NCI-H1092 (cell line): ENCODE measurements around the gene STMN3.
A peak's percentile ranks its signal among the peaks of the same experiment; 100 is the strongest.
"Not testable (repeated sequence)": the region's sequence is repeated elsewhere in the genome, so short reads cannot be mapped to it uniquely, and the experiment has no call there.

Source experiments
- DNase-seq: peaks from one replicate; lab custom pipeline; 2025; lab: John Stamatoyannopoulos, UW

Gene STMN3

DNA sequence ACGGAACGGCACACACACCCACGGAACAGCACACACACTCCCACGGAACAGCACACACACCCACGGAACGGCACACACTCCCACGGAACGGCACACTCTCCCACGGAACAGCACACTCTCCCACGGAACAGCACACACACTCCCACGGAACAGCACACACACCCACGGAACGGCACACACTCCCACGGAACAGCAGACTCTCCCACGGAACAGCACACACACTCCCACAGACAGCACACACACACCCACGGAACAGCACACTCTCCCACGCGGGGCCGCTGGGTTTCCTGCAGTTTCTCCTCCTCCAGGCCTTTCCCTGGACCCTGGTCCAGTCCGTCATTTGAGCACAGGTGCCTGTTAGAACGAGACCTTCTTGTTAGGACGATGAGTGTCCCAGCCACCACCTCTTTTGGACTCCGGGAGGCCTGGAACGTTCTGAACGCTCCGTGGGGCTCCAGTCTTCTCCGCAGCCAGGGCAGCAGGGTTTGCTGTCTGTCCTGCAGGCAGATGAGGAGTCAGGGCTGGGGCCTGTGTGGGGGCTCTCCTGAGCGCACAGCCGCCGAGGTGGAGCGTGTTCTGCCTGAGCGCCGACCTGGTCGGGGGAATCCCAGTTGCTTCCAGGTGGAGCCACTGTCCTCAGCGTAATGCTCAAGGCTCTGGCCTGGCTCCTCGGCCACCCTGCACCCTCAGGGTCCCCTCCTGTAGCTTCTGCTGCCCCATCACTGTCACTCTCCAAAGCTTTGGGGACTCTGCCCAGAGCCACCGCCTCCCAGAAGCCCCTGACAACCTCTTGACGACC is 25.6 kb upstream of the STMN3 start:
- no peak for DNase-seq

DNA sequence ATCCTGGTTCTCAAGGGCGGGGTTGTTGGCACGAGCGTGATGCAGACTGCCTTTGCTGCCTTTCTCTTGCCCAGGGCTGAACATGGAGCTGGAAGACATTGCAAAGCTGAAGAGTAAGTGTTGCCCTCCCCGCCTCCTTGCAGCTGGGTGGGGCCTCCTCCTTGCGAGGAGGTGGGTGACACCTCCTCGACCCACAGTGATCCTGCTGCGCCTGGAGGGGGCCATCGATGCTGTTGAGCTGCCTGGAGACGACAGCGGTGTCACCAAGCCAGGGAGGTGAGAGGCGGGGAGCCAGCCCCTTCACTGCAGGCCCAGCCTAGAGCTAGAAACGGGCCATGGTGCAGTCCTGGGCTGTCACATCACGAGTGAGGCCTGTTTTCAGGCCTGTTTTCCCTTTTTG is 24.8 kb upstream of the STMN3 start:
- DNase-seq, result no peak

DNA sequence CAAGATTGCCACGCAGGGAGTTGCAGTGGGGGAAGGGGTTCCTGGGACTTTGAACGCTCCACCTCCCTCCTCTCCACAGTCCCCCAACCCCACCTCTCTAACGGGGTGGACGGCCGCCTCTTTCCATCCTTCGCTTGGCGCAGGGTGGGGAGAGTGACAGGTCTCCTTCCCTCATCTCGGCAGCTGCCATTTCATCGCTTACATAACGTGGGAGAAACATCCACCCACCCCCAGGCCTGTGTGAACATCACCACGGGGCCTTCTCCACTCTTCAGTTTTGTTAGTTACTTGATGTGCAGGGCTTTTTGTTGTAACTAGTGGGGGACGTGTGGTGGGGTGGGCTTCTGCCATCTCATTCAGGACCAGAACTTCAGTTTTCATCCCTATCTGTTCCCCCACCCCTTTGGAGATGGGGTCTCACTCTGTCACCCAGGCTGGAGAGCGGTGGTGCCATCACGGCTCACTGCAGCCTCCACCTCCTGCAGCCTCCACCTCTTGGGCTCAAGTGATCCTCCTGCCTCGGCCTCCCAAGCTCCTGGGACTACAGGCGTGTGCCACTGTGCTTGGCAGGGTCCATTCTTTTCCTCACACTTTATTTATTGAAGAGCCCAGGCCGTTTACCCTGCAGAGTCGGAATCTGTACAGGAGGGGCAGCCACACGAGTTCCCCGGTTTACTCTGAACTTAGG is 22.6 kb upstream of the STMN3 start:
- no peak for DNase-seq

DNA sequence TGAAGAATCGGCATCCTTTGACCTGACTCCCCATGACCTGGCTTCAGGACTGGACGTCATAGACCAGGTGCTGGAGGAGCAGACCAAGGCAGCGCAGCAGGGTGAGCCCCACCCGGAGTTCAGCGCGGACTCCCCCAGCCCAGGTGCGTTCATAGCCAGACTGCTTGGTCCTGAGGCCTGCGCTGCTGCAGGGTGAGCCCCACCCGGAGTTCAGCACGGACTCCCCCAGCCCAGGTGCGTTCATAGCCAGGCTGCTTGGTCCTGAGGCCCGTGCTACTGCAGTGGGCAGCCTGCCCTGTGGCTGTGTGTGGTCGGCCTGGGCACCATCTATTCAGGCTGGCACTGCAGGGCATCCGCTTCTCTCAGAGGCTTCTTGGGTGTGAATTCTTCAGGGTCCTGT is 20.7 kb upstream of the STMN3 start:
- no peak for DNase-seq

GRCh38 chr20:63672666-63673065 is 19.4 kb upstream of the STMN3 start:
- DNase-seq, result no peak

DNA sequence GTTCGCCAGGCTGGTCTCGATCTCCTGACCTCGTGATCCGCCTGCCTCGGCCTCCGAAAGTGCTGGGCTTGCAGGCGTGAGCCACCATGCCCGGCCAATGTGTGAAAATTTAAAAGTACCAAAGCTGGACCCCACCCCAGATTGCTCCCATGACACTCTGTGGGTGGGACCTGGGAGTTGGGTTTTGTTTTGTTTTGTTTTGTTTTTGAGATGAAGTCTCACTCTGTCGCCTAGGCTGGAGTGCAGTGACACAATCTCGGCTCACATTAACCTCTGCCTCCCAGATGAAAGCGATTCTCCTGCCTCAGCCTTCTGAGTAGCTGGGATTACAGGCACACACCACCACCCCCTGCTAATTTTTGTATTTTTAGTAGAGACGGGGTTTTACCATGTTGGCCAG is 18.5 kb upstream of the STMN3 start:
- DNase-seq, result not testable (repeated sequence)

GRCh38 chr20:63668351-63668750 is 15.1 kb upstream of the STMN3 start:
- no peak for DNase-seq

GRCh38 chr20:63667858-63668257 is 14.6 kb upstream of the STMN3 start:
- DNase-seq, result no peak

DNA sequence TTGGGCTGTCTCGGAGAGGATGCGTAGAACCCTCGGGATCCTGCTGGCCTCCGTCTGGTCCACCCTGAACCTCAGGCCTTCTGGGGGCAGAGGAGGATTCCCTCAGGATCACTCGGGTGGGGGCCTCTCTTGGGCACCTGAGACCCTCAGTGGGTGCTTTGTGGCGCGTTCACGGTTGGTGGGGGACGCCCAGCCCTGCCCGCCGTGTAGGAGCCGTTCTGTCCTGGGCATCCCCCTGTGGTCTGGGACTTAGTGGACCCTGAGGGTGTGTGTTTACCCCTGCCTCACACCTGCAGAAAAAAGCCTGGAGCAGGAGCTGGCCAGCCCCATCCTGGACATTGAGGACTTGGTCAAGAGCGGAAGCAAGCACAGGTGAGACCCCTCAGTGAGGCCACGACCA is 12.5 kb upstream of the STMN3 start:
- no peak for DNase-seq

GRCh38 chr20:63664861-63665594 is 11.8 kb upstream of the STMN3 start:
- no peak for DNase-seq

GRCh38 chr20:63664143-63664851 is 11.1 kb upstream of the STMN3 start:
- no peak for DNase-seq

DNA sequence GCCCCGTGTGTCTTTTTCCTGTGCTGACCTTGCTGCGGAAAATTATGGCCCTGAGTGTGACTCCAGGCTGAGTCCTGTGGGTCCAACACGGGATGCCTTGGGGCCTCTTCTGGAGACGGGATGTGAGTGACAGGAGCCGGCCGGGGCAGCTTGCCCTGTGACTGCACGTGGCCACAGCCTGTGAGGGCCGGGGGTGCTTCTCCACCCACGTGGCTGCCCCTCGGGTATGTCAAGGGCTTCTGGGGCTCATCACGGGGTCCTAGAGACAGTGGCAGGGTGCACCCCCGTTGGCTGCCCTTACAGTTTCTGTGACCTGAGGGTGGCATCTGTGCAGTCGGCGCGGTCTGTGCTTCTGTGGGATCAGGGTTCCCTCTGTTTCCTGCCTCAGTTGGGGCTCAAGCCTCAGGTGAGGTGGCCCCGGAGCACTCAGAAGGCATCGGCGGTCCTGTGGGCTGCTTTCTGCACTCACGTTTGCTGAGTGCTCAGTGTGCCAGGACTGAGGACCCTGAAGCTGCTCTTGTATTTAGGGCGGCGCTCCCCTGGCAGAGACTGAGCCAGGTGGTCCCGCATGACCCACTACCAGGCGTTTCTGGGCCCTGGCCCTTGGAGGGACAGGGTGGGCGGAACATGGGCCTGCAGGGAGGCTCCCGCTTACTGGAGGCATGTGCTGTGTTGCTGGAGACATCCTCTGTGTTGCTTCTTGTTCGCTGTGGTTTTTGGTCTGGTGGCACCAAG is 10.3 kb upstream of the STMN3 start:
- no peak for DNase-seq

DNA sequence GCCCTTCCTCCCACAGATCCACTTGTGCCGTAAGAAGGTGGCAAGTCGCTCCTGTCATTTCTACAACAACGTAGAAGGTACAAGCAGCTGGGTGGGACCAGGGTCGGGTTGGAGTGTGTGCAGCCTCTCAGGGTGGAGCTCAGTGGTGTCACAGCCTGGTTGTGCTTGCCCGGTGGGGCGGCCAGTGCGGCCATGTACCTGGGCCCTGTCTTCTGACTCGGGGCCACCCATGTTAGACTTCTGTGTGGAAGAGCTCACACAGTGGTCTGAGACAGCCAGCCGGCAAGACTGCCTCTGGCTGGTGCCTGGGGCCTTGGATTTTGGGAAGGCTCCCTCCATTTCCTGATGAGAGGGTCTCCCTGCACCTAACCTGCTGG is 9.6 kb upstream of the STMN3 start:
- no peak for DNase-seq

GRCh38 chr20:63661959-63662812 is 9.0 kb upstream of the STMN3 start:
- no peak for DNase-seq

DNA sequence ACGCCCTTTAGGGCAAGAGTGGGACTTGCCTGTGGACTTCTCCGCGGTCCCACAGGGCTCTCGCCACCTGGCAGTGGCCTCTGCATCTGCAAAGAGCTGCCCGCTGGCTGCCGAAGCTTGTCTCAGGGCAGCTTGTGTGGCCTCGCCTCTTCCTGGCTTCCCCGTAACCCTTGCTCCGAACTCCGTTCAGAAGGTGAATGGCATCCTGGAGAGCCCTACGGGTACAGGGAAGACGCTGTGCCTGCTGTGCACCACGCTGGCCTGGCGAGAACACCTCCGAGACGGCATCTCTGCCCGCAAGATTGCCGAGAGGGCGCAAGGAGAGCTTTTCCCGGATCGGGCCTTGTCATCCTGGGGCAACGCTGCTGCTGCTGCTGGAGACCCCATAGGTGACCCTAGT is 7.9 kb upstream of the STMN3 start:
- DNase-seq, result no peak

GRCh38 chr20:63660622-63661021 is 7.4 kb upstream of the STMN3 start:
- no peak for DNase-seq

DNA sequence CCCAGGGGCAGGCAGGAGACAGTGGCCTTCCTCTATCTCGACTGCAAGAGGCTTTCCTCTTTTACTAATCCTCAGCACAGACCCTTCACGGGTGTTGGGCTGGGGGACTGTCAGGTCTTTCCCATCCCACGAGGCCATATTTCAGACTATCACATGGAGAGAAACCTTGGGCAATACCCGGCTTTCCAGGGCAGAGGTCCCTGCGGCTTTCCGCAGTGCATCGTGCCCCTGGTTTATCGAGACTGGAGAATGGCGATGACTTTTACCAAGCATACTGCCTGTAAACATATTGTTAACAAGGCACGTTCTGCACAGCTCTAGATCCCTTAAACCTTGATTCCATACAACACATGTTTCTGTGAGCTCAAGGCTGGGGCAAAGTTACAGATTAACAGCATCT is 7.0 kb upstream of the STMN3 start:
- DNase-seq, result not testable (repeated sequence)

GRCh38 chr20:63659370-63659769 is 6.1 kb upstream of the STMN3 start:
- DNase-seq, result no peak

DNA sequence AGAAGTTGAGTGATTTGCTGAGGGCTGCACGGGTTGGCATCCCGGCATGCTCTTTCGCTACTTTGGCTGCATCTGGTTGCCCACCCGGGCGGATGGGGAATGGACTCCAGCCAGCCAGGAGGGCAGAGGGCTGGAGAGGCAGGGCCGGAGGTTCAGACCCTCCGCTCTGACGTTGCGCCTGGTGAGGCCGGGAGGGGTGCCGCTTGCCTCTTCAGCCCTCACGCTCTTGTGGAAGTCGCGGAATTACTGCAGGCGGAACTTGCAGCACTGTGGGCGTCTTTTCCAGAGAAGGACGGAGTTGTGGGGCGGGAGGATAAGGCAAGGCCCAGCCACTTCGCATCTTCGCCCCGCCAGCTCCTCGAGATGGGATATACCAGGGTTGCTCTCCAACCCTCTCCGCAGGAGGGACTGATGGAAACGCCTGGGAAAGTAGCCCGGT is 5.5 kb upstream of the STMN3 start:
- no peak for DNase-seq

GRCh38 chr20:63657937-63658748 is 4.9 kb upstream of the STMN3 start, which contains the start of gene RTEL1:
Gene RTEL1 (plus strand): TSS chr20:63658312. CDS start chr20:63659403, 1,091 bp downstream.
- peak; percentile 83 for DNase-seq
